DND-41 (cell line): Measurements from ENCODE around the gene GRIP2.

ENCODE experiments used
- CTCF ChIP-seq: IDR thresholded peaks from 2 replicates; pipeline ENCODE4 v1.5.1; 2012; ENCODE audit warnings: borderline replicate concordance, low read length, moderate library complexity, mild to moderate bottlenecking; ENCODE audit not compliant: poor library complexity, severe bottlenecking; ENCODE audit errors: extremely low read depth
- EZH2 ChIP-seq: IDR thresholded peaks from 3 replicates; pipeline ENCODE4 v1.6.1; 2012; ENCODE audit warnings: borderline replicate concordance, low read depth, mild to moderate bottlenecking, moderate library complexity, low read length, inconsistent platforms; ENCODE audit not compliant: severe bottlenecking

DNA sequence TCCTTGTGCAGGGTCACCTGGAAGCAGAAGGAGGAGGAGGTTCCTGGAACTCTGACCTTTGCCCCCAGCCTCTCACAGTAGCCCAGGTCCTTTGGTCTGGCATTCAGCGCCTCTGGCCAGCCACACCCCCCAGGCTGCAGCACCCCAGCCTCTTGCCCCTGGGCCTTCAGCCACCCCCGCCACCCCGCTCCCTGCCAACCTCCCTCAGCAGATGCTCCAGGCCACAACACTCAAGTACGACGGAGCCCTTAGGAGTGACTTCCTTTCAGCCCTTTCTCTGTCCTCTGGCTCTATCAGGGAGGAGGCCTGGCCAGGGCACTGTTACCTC is 45.2 kb downstream of the GRIP2 start:
- no peak for TF ChIP-seq CTCF
- no peak for TF ChIP-seq EZH2
